Endothelial cell of hepatic sinusoid (primary cell): ENCODE data around the gene LIN37.
"Not testable (repeated sequence)": the region's sequence is repeated elsewhere in the genome, so short reads cannot be mapped to it uniquely, and the experiment has no call there.

Experiments
- in situ Hi-C: cut with HindIII; loops from 2 replicates; pipeline ENCODE4 v1.10.0; 2017; ENCODE audit warnings: low sequenced_read_pairs

LIN37 gene

GRCh38 chr19:35787227-35787799 lies 38.9 kb downstream of the LIN37 start:
- in situ Hi-C loops, result no loop called here

GRCh38 chr19:35788205-35788960 lies 40.0 kb downstream of the LIN37 start:
- in situ Hi-C loops, result no loop called here

- in situ Hi-C loops, result no loop called here
Observed at GRCh38 chr19:35789195-35789977, 41.0 kb downstream of the LIN37 start.

GRCh38 chr19:35789978-35790944 lies 41.9 kb downstream of the LIN37 start:
- in situ Hi-C loops, result no loop called here

GRCh38 chr19:35790981-35791813 lies 42.8 kb downstream of the LIN37 start:
- in situ Hi-C loops, result no loop called here

GRCh38 chr19:35791814-35792279 lies 43.5 kb downstream of the LIN37 start:
- in situ Hi-C loops, result no loop called here

- in situ Hi-C loops, result no loop called here
Observed at GRCh38 chr19:35792312-35792711, 43.9 kb downstream of the LIN37 start.

GRCh38 chr19:35792888-35793287 lies 44.5 kb downstream of the LIN37 start:
- in situ Hi-C loops, result no loop called here

GRCh38 chr19:35793381-35794165 lies 45.2 kb downstream of the LIN37 start:
- in situ Hi-C loops, result no loop called here

GRCh38 chr19:35795564-35795963 lies 47.2 kb downstream of the LIN37 start:
- in situ Hi-C loops, result not testable (repeated sequence)

- in situ Hi-C loops, result no loop called here
Observed at GRCh38 chr19:35796645-35797542, 48.5 kb downstream of the LIN37 start.

GRCh38 chr19:35797663-35798062 lies 49.3 kb downstream of the LIN37 start:
- in situ Hi-C loops, result no loop called here

GRCh38 chr19:35801828-35802227 lies 53.5 kb downstream of the LIN37 start:
- in situ Hi-C loops, result no loop called here
